GM12878 (cell line): ENCODE measurements around the gene C1QL1. TPM values are rescaled to one million over a fixed set of nuclear protein-coding genes. Genes with fewer than 3 reads are reported as not detected.

Source experiments
- ESRRA ChIP-seq: IDR thresholded peaks from 2 replicates; pipeline ENCODE4 v1.6.1; 2012; ENCODE audit warnings: mild to moderate bottlenecking, low read length, improper control_type of control experiment
- GATAD2B ChIP-seq: fragments of 450-650 bp; conservative IDR thresholded peaks from 2 replicates; pipeline ENCODE4 v1.6.1; 2017; ENCODE audit warnings: low read depth, mild to moderate bottlenecking, moderate library complexity
- HDAC2 ChIP-seq: fragments of 200-600 bp; sonication (generic); IDR thresholded peaks from 2 replicates; pipeline ENCODE4 v1.6.1; 2017
- HDGF ChIP-seq: fragments of 450-650 bp; IDR thresholded peaks from 2 replicates; pipeline ENCODE4 v1.6.1; 2016; ENCODE audit warnings: antibody characterized with exemption
- MTA3 ChIP-seq: IDR thresholded peaks from 2 replicates; pipeline ENCODE4 v1.6.1; 2012; ENCODE audit warnings: low read length, inconsistent platforms, borderline replicate concordance
- NR2F1 ChIP-seq: fragments of 450-650 bp; conservative IDR thresholded peaks from 2 replicates; pipeline ENCODE4 v1.6.1; 2017; ENCODE audit warnings: mild to moderate bottlenecking
- POLR2AphosphoS2 ChIP-seq: IDR thresholded peaks from 2 replicates; pipeline ENCODE4 v1.6.1; 2011; ENCODE audit warnings: low read depth, mild to moderate bottlenecking, low read length, improper control_type of control experiment, moderate library complexity
- POU2F2 ChIP-seq: IDR thresholded peaks from 3 replicates; pipeline ENCODE4 v1.6.1; 2011; ENCODE audit warnings: low read depth, mild to moderate bottlenecking, low read length, borderline replicate concordance
- RUNX3 ChIP-seq: IDR thresholded peaks from 2 replicates; pipeline ENCODE4 v1.6.1; 2012; ENCODE audit warnings: low read length, inconsistent platforms
- SPI1 ChIP-seq: IDR thresholded peaks from 2 replicates; pipeline ENCODE4 v1.6.1; 2011; ENCODE audit warnings: low read depth, mild to moderate bottlenecking, low read length, moderate library complexity, borderline replicate concordance; ENCODE audit not compliant: insufficient read depth
- ZNF217 ChIP-seq: fragments of 450-650 bp; IDR thresholded peaks from 2 replicates; pipeline ENCODE4 v1.6.1; 2017; ENCODE audit warnings: antibody characterized with exemption, mild to moderate bottlenecking
- polyA plus RNA-seq, 11 experiments: library from polyadenylated mRNA; depleted of rRNA in 4 of 11; unstranded in 6 of 11; stranded (reverse) in 5 of 11; fragments of >200 nt; fragmentation: Nextera tagmentation in 4 of 11; fragmentation: Illumina TruSeq in 1 of 11; extraction: Ambion mirVana in 4 of 11; extraction: Trizol in 1 of 11; gene quantifications; 1 replicate in 1 of 11; 2 replicates in 10 of 11; pipeline versions ENCODE4 v1.2.1 to v1.2.3, GENCODE V29; 2011 to 2016; ENCODE audit warnings: inconsistent platforms in 2 of 11, missing spikeins in 2 of 11, low read depth in 1 of 11
- total RNA-seq, 4 experiments: library from RNA; depleted of rRNA in 3 of 4; stranded (reverse); fragments of >200 nt in 3 of 4; fragmentation: Illumina TruSeq in 1 of 4; extraction: Trizol in 1 of 4; gene quantifications; 2 replicates each; pipeline versions ENCODE4 v1.2.1 to v1.2.3, GENCODE V29; 2013 to 2021
- TF ChIP-seq, protein P1 (sequence below): fragments of 450-650 bp; IDR thresholded peaks from 2 replicates; pipeline ENCODE4 v1.6.1; 2017; ENCODE audit warnings: mild to moderate bottlenecking, moderate library complexity
- TF ChIP-seq, protein P2 (sequence below): IDR thresholded peaks from 2 replicates; pipeline ENCODE4 v1.6.1; 2011; ENCODE audit warnings: low read depth, low read length, improper control_type of control experiment, borderline replicate concordance

Gene C1QL1
- total and polyA plus RNA-seq, 10 of the 15 experiments (the other 5 are each of a cell fraction or from before 2014, with no cell fraction given): not detected

DNA sequence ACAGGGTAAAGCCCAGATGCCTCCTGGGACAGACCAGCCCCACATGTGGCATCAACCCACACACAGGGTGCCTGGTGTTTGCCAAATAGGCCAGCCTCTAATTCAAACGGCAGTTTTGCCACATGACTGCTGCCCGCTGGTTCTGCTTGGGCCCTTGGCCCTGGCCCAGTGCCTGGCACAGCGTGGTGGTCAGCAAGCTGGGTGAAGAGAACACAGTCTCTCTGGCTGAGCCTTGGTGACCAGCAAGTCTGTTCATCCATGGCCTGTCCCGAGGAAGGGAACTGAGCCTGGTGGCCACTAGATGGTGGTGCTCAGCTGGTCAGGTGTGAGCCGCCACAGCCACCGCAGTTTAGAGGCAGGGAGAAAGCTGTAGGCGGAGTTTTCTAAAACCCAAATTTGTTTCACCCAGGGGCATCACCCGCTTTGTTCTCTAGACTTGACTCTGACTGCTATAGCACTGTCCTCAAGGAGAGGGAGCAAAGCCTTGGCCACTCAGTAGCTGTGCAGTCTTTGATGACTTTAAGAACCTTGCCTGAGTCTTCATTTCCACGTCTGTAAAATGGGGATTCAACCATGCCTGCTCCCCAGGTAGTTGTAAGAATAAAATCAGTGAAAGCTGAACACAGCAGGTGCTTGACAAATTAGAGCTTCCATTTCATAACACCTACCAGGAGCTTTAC is 48.1 kb downstream of the C1QL1 start (continued):
- TF ChIP-seq, protein P1, sequence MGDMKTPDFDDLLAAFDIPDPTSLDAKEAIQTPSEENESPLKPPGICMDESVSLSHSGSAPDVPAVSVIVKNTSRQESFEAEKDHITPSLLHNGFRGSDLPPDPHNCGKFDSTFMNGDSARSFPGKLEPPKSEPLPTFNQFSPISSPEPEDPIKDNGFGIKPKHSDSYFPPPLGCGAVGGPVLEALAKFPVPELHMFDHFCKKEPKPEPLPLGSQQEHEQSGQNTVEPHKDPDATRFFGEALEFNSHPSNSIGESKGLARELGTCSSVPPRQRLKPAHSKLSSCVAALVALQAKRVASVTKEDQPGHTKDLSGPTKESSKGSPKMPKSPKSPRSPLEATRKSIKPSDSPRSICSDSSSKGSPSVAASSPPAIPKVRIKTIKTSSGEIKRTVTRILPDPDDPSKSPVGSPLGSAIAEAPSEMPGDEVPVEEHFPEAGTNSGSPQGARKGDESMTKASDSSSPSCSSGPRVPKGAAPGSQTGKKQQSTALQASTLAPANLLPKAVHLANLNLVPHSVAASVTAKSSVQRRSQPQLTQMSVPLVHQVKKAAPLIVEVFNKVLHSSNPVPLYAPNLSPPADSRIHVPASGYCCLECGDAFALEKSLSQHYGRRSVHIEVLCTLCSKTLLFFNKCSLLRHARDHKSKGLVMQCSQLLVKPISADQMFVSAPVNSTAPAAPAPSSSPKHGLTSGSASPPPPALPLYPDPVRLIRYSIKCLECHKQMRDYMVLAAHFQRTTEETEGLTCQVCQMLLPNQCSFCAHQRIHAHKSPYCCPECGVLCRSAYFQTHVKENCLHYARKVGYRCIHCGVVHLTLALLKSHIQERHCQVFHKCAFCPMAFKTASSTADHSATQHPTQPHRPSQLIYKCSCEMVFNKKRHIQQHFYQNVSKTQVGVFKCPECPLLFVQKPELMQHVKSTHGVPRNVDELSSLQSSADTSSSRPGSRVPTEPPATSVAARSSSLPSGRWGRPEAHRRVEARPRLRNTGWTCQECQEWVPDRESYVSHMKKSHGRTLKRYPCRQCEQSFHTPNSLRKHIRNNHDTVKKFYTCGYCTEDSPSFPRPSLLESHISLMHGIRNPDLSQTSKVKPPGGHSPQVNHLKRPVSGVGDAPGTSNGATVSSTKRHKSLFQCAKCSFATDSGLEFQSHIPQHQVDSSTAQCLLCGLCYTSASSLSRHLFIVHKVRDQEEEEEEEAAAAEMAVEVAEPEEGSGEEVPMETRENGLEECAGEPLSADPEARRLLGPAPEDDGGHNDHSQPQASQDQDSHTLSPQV: no peak
- TF ChIP-seq, protein P2, sequence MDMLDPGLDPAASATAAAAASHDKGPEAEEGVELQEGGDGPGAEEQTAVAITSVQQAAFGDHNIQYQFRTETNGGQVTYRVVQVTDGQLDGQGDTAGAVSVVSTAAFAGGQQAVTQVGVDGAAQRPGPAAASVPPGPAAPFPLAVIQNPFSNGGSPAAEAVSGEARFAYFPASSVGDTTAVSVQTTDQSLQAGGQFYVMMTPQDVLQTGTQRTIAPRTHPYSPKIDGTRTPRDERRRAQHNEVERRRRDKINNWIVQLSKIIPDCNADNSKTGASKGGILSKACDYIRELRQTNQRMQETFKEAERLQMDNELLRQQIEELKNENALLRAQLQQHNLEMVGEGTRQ: no peak
- TF ChIP-seq ESRRA (no peak), GATAD2B (no peak), MTA3 (no peak), SPI1 (no peak; the same call in 1 of the 2 replicates), POLR2AphosphoS2 (no peak), POU2F2 (peak; percentile 65; the same call in 2 of the 3 replicates), RUNX3 (peak; percentile 70), NR2F1 (0 out of 2 replicates have a peak, but pooled peaks have one; percentile 35), ZNF217 (peak; percentile 47; the same call in 1 of the 2 replicates), HDGF (no peak), HDAC2 (no peak)
